Peyer's patch (tissue), 4 donors: ENCODE data around the gene OR8S1. TPM values are rescaled to one million over a fixed set of nuclear protein-coding genes. Genes with fewer than 3 reads are reported as not detected.
"Not testable (repeated sequence)": the region's sequence is repeated elsewhere in the genome, so short reads cannot be mapped to it uniquely, and the experiment has no call there.

Experiments
- DNase-seq, 3 donors: peaks; one replicate each; pipeline ENCODE4 v3.0.0-alpha.2; 2017 to 2019
- H3K27ac ChIP-seq, 4 donors: fragments of 200-600 bp; sonication (generic); one replicate each; pipeline ENCODE4 v1.5.1; 2016 to 2019
- H3K27me3 ChIP-seq, 2 donors: fragments of 200-600 bp; sonication (generic); one replicate each; pipeline ENCODE4 v1.5.1; 2019
- H3K36me3 ChIP-seq, 3 donors: fragments of 200-600 bp; sonication (generic); one replicate each; pipeline ENCODE4 v1.5.1; 2016 to 2019
- H3K4me1 ChIP-seq, 4 donors: fragments of 200-600 bp; sonication (generic); one replicate each; pipeline ENCODE4 v1.5.1; 2016 to 2019
- H3K4me3 ChIP-seq, 4 donors: fragments of 200-600 bp; sonication (generic); 1 replicate in 3 of 4; 2 replicates in 1 of 4; pipeline ENCODE4 v1.5.1; 2016 to 2019; ENCODE audit warnings: mild to moderate bottlenecking in 1 of 4
- H3K9me3 ChIP-seq, 4 donors: fragments of 200-600 bp; sonication (generic); one replicate each; pipeline ENCODE4 v1.5.1; 2016 to 2019; ENCODE audit warnings: mild to moderate bottlenecking in 1 of 4
- POLR2A ChIP-seq, 2 donors: fragments of 450-650 bp; IDR thresholded peaks; one replicate each; pipeline ENCODE4 v1.5.1; 2017; ENCODE audit warnings: antibody characterized with exemption in 2 of 2, mild to moderate bottlenecking in 2 of 2, moderate library complexity in 2 of 2
- total RNA-seq, 4 donors: library from RNA; depleted of rRNA; stranded (reverse); fragments of >200 nt; gene quantifications; one replicate each; pipeline ENCODE4 v1.1.0, GENCODE V29; 2016
- TF ChIP-seq, protein P1 (sequence below), 6 experiments: fragments of 450-650 bp in 4 of 6; fragments of 200-600 bp in 2 of 6; sonication (generic) in 1 of 6; IDR thresholded peaks; one replicate each; pipeline ENCODE4 v1.5.1; 2017 to 2019; ENCODE audit warnings: antibody characterized with exemption in 6 of 6, mild to moderate bottlenecking in 3 of 6, moderate library complexity in 1 of 6

The OR8S1 gene
- total RNA-seq, 4 donors from 2014 or later, result not detected

DNA sequence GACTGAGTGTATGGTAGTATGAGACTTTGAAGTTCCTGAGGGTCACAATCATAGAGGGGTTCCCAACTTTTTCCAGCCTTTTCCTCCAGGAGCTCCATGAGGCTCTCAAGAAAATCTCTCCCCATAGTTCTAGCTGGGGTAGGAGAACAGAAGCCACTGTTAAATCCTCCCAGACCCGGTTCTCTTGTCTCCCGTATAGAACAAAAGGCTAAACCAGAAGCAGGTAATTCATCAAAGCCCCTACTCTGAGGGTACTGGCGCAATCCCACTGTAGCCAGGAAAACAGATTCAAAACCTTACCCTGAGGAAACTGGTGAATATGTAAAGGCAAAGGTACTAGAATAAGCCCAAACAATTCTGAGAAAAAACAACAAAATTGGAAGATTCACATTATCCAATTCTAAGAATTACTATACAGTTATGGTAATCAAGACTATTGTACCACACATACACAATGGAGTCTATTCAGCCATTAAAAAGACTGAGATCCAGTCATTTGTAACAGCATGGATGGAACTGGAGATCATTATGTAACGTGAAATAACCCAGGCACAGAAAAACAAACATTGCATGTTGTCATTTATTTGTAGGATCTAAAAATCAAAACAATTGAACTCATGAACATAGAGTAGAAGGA lies 20.5 kb downstream of the OR8S1 start:
- DNase-seq, result no peak
- Histone ChIP-seq H3K4me1 (no peaks in the 10 kb centered on the region), H3K9me3 (no peaks in the 10 kb centered on the region), H3K27me3 (no peaks in the 10 kb centered on the region), H3K27ac (no peak overlapping the region), H3K36me3 (no peaks in the 10 kb centered on the region), H3K4me3 (no peak overlapping the region)
- TF ChIP-seq, protein P1, sequence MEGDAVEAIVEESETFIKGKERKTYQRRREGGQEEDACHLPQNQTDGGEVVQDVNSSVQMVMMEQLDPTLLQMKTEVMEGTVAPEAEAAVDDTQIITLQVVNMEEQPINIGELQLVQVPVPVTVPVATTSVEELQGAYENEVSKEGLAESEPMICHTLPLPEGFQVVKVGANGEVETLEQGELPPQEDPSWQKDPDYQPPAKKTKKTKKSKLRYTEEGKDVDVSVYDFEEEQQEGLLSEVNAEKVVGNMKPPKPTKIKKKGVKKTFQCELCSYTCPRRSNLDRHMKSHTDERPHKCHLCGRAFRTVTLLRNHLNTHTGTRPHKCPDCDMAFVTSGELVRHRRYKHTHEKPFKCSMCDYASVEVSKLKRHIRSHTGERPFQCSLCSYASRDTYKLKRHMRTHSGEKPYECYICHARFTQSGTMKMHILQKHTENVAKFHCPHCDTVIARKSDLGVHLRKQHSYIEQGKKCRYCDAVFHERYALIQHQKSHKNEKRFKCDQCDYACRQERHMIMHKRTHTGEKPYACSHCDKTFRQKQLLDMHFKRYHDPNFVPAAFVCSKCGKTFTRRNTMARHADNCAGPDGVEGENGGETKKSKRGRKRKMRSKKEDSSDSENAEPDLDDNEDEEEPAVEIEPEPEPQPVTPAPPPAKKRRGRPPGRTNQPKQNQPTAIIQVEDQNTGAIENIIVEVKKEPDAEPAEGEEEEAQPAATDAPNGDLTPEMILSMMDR (IDR thresholded peaks at IDR 0.05), result no peak
- no peak for TF ChIP-seq POLR2A (IDR thresholded peaks at IDR 0.05)

DNA sequence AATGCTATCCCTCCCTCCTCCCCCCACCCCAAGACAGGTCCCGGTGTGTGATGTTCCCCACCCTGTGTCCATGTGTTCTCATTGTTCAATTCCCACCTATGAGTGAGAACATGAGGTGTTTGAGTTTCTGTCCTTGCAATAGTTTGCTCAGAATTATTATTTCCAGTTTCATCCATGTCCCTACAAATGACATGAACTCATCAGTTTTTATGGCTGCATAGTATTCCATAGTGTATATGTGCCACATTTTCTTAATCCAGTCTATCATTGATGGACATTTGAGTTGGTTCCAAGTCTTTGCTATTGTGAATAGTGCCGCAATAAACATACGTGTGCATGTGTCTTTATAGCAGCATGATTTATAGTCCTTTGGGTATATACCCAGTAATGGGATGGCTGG lies 21.6 kb downstream of the OR8S1 start:
- H3K36me3 ChIP-seq, H3K27me3 ChIP-seq, H3K27ac ChIP-seq, H3K4me1 ChIP-seq, H3K9me3 ChIP-seq, DNase-seq, H3K4me3 ChIP-seq: not testable (repeated sequence)

DNA sequence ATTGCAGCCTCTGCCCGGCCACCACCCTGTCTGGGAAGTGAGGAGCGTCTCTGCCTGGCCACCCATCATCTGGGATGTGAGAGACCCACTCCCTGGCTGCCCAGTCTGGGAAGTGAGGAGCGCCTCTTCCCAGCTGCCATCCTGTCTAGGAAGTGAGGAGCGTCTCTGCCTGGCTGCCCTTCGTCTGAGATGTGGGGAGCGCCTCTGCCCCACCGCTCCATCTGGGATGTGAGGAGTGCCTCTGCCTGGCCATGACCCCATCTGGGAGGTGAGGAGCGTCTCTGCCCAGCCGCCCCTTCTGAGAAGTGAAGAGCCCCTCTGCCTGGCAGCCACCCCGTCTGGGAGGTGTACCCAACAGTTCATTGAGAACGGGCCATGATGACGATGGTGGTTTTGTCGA lies 26.2 kb downstream of the OR8S1 start:
- H3K36me3 ChIP-seq, H3K9me3 ChIP-seq, H3K4me3 ChIP-seq, H3K4me1 ChIP-seq, H3K27ac ChIP-seq, DNase-seq, H3K27me3 ChIP-seq: not testable (repeated sequence)

DNA sequence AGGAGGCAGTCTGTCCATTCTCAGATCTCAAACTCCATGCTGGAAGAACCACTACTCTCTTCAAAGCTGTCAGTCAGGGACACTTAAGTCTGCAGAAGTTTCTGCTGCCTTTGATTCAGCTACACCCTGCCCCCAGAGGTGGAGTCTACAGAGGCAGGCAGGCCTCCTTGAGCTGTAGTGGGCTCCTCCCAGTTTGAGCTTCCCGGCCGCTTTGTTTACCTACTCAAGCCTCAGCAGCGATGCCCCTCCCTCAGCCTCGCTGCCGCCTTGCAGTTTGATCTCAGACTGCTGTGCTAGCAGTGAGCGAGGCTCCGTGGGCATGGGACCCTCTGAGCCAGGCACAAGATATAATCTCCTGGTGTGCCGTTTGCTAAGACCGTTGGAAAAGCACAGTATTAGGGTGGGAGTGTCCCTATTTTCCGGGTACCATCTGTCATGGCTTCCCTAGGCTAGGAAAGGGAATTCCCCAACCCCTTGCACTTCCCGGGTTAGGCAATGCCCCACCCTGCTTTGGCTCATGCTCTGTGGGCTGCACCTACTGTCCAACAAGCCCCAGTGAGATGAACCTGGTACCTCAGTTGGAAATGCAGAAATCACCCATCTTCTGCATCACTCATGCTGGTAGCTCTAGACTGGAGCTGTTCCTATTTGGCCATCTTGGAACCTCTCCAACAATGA lies 28.4 kb downstream of the OR8S1 start:
- H3K27ac ChIP-seq, H3K36me3 ChIP-seq, H3K27me3 ChIP-seq, H3K4me1 ChIP-seq, H3K9me3 ChIP-seq, H3K4me3 ChIP-seq, DNase-seq: not testable (repeated sequence)

DNA sequence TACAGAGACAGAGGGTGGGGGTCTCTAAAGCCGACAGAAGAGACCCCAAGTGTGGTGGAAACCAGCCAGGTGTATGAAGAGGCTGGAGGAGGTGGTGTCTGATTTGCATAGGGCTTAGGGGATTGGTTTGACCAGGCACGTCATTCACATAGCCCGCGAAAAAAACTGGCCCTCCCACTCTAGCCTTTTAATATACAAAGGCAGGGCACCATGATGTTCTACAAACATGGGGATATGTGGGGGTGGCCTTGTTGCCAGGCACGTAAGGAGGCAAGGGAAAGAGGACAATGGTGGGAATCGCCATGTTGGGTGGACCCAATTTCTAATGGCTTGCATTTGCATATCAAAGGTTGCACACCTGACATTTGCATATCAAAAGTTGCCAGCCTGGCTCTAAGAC lies 31.2 kb downstream of the OR8S1 start:
- no peaks in the 10 kb centered on the region for H3K4me1 ChIP-seq
- TF ChIP-seq, protein P1 (IDR thresholded peaks at IDR 0.05), result no peak
- no peak for TF ChIP-seq POLR2A (IDR thresholded peaks at IDR 0.05)
- no peak overlapping the region for H3K4me3 ChIP-seq
- H3K27ac ChIP-seq, result no peak overlapping the region
- H3K9me3 ChIP-seq, result no peaks in the 10 kb centered on the region
- DNase-seq, result no peak
- no peaks in the 10 kb centered on the region for H3K27me3 ChIP-seq
- no peaks in the 10 kb centered on the region for H3K36me3 ChIP-seq

DNA sequence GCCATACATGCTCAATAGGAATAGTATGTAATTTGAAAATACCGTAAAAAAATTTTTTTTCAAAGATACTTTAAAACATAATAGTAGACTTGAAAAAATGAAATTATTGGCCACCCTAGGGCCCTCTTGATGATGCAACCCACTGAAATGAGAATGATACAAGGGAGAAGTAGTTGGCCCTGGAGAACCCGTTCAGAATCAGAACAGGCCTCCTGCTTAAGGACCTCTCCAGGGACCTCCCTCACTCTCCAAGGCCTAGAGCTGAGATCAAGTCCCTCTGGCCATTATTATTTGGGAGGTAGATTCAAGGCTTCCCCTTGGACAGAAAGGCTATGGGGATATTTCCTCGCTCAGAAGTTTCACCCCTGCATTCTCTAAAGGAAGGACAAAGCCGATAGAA lies 32.5 kb downstream of the OR8S1 start:
- Histone ChIP-seq H3K9me3 (no peaks in the 10 kb centered on the region), H3K4me3 (no peak overlapping the region), H3K27me3 (no peaks in the 10 kb centered on the region), H3K36me3 (no peaks in the 10 kb centered on the region), H3K27ac (no peak overlapping the region), H3K4me1 (no peaks in the 10 kb centered on the region)
- no peak for DNase-seq
- no peak for TF ChIP-seq POLR2A (IDR thresholded peaks at IDR 0.05)
- TF ChIP-seq, protein P1 (IDR thresholded peaks at IDR 0.05), result no peak

DNA sequence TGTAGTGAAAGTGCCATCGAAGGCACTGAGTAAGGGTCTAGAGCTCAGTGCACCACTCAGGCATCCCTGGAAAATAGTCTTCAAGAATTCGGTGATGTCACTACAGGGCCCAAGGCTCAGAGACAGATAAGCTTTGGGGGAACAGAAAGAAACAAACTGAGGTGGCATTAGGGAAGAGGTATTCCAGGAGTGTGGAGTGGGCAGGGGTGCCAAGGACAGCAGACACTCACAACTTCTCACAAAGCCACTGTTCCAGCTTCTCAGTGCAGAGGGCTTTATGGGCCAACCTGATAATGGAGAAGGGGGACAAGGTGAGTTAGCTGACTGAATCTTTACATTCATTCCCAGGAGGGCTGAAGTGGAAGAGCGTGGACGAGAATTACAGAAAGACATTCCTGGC lies 42.3 kb downstream of the OR8S1 start:
- H3K27ac ChIP-seq, result no peak overlapping the region
- no peak for DNase-seq
- H3K27me3 ChIP-seq, result no peaks in the 10 kb centered on the region
- TF ChIP-seq, protein P1 (IDR thresholded peaks at IDR 0.05), result no peak
- no peak for TF ChIP-seq POLR2A (IDR thresholded peaks at IDR 0.05)
- H3K4me1 ChIP-seq, result no peaks in the 10 kb centered on the region
- H3K9me3 ChIP-seq, result no peaks in the 10 kb centered on the region
- no peaks in the 10 kb centered on the region for H3K36me3 ChIP-seq
- no peak overlapping the region for H3K4me3 ChIP-seq
